HL-60 (cell line): ENCODE measurements around the gene LRP8.

Source experiments
- DNase-seq, 2 experiments: peaks; one replicate each; pipeline ENCODE4 v3.0.0-alpha.2; 2010 to 2020; ENCODE audit warnings: low read depth in 1 of 2, low spot score in 1 of 2
- H3K27ac ChIP-seq: fragments of 250-450 bp; sonication (Bioruptor Pico); replicated peaks from 2 replicates; pipeline ENCODE4 v1.5.1; 2020; ENCODE audit warnings: mild to moderate bottlenecking, moderate library complexity
- H3K27me3 ChIP-seq: fragments of 250-450 bp; sonication (Bioruptor Pico); 2 replicates; pipeline ENCODE4 v1.5.1; 2021; ENCODE audit warnings: mild to moderate bottlenecking, moderate library complexity; ENCODE audit not compliant: insufficient read depth, poor library complexity, severe bottlenecking
- H3K4me3 ChIP-seq: replicated peaks from 2 replicates; pipeline ENCODE4 v1.5.1; 2011; ENCODE audit warnings: mild to moderate bottlenecking, control low read depth, low read length; ENCODE audit not compliant: insufficient read depth
- GABPA ChIP-seq: IDR thresholded peaks from 2 replicates; pipeline ENCODE4 v1.6.1; 2012; ENCODE audit warnings: low read depth
- POLR2AphosphoS5 ChIP-seq: IDR thresholded peaks from 2 replicates; pipeline ENCODE4 v1.6.1; 2012; ENCODE audit warnings: low read depth
- SPI1 ChIP-seq: IDR thresholded peaks from 2 replicates; pipeline ENCODE4 v1.6.1; 2012; ENCODE audit warnings: low read depth, mild to moderate bottlenecking, borderline replicate concordance
- TF ChIP-seq, protein P1 (sequence below): IDR thresholded peaks from one replicate; pipeline ENCODE4 v1.5.1; 2011; ENCODE audit warnings: low read length, control low read depth, inconsistent platforms; ENCODE audit not compliant: insufficient read depth
- TF ChIP-seq, protein P2 (sequence below): IDR thresholded peaks from 2 replicates; pipeline ENCODE4 v1.6.1; 2012; ENCODE audit warnings: low read depth; ENCODE audit not compliant: insufficient replicate concordance

LRP8 gene

DNA sequence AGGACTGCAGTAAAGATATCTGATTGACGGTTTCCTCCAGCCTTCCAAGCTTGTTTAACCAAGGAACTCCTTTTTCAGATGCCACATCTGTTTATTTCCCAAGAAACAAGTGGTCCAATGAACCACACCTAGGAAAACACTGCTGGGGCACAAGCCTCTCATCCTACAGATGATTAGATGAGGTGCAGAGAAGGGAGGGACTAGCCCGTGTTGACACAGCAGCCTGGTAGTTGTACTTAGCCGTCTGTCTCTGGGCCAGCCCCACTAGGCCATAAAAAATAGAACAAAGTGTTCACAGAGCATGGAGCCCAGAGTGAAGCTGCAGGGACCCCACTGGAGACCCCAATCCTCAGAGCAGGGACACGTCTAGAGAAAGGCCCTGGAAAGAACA, 32.1 kb downstream of the LRP8 start:
- TF ChIP-seq POLR2AphosphoS5 (no peak), SPI1 (no peak), GABPA (no peak)
- TF ChIP-seq, protein P1, sequence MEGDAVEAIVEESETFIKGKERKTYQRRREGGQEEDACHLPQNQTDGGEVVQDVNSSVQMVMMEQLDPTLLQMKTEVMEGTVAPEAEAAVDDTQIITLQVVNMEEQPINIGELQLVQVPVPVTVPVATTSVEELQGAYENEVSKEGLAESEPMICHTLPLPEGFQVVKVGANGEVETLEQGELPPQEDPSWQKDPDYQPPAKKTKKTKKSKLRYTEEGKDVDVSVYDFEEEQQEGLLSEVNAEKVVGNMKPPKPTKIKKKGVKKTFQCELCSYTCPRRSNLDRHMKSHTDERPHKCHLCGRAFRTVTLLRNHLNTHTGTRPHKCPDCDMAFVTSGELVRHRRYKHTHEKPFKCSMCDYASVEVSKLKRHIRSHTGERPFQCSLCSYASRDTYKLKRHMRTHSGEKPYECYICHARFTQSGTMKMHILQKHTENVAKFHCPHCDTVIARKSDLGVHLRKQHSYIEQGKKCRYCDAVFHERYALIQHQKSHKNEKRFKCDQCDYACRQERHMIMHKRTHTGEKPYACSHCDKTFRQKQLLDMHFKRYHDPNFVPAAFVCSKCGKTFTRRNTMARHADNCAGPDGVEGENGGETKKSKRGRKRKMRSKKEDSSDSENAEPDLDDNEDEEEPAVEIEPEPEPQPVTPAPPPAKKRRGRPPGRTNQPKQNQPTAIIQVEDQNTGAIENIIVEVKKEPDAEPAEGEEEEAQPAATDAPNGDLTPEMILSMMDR, result no peak
- TF ChIP-seq, protein P2, sequence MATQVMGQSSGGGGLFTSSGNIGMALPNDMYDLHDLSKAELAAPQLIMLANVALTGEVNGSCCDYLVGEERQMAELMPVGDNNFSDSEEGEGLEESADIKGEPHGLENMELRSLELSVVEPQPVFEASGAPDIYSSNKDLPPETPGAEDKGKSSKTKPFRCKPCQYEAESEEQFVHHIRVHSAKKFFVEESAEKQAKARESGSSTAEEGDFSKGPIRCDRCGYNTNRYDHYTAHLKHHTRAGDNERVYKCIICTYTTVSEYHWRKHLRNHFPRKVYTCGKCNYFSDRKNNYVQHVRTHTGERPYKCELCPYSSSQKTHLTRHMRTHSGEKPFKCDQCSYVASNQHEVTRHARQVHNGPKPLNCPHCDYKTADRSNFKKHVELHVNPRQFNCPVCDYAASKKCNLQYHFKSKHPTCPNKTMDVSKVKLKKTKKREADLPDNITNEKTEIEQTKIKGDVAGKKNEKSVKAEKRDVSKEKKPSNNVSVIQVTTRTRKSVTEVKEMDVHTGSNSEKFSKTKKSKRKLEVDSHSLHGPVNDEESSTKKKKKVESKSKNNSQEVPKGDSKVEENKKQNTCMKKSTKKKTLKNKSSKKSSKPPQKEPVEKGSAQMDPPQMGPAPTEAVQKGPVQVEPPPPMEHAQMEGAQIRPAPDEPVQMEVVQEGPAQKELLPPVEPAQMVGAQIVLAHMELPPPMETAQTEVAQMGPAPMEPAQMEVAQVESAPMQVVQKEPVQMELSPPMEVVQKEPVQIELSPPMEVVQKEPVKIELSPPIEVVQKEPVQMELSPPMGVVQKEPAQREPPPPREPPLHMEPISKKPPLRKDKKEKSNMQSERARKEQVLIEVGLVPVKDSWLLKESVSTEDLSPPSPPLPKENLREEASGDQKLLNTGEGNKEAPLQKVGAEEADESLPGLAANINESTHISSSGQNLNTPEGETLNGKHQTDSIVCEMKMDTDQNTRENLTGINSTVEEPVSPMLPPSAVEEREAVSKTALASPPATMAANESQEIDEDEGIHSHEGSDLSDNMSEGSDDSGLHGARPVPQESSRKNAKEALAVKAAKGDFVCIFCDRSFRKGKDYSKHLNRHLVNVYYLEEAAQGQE, result no peak
- Histone ChIP-seq H3K27ac (no peak overlapping the region), H3K4me3 (no peak overlapping the region), H3K27me3 (no peaks in the 10 kb centered on the region)
- DNase-seq, result no peak

DNA sequence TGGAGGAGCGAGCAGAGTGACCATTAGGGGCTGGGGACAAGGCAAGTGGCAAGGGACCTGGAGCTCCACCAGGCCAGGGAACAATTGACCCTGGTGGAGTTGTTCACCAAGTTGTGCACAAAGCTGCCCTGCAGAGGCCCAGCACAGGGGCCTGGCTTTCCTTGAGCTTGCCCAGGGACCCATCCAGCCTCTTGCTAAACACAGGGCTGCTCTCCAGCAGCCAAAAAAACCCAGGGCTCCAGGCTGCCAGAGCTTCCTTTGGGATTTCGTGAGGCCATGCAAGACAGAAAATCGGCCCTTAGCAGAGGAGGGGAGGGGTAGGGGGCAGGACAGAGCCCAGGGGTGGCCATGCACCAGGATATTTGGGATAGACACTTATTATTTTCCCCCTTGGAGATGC, 32.6 kb downstream of the LRP8 start:
- Histone ChIP-seq H3K27me3 (no peaks in the 10 kb centered on the region), H3K27ac (no peak overlapping the region)

DNA sequence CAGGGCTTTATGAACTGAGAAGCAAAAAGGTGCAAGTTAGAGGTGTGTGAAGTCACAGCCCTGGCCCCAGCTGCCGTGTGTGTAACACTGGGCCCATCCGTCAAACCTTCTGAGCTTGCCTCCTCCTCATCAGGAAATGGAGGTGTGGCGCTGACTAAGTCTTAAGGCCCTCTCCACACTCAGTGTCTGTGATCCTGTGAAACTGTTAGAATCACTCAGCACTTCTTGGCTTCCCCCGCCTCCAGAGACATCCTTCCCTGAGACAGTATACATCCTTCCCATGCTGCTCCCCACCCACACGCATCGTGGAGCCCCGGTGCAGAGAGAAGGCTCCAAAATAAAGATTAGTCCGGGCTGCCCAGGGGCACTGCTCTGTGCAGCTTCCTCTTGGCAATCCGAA, 33.3 kb downstream of the LRP8 start:
- no peak for DNase-seq
- H3K27me3 ChIP-seq, result no peaks in the 10 kb centered on the region
- H3K4me3 ChIP-seq, result no peak overlapping the region
- TF ChIP-seq SPI1 (no peak), POLR2AphosphoS5 (no peak), GABPA (no peak)
- TF ChIP-seq, protein P1, result no peak
- TF ChIP-seq, protein P2, result no peak
- H3K27ac ChIP-seq, result no peak overlapping the region

More for the DNA sequence above, 32.6 kb downstream of the LRP8 start:
- TF ChIP-seq POLR2AphosphoS5 (no peak), GABPA (no peak), SPI1 (no peak)
- TF ChIP-seq, protein P1, result no peak
- TF ChIP-seq, protein P2, result no peak
- no peak overlapping the region for H3K4me3 ChIP-seq
- no peak for DNase-seq
